Measurements from ENCODE around the gene UIMC1. TPM values are rescaled to one million over a fixed set of nuclear protein-coding genes. Genes with fewer than 3 reads are reported as not detected.
A peak's percentile ranks its signal among the peaks of the same experiment; 100 is the strongest.
"Not testable (repeated sequence)": the region's sequence is repeated elsewhere in the genome, so short reads cannot be mapped to it uniquely, and the experiment has no call there.

The UIMC1 gene
- total and polyA plus RNA-seq, 7 donors: 18.0 to 96.1 (median 40.2) TPM

GRCh38 chr5:177005619-177006264, 837 bp downstream of the UIMC1 start:
- peak overlapping the region; percentile 86 to 96 (median 92) for H3K4me3 ChIP-seq
- peak in 2 of 4 donors; percentile 5 to 44 for TF ChIP-seq POLR2AphosphoS5 (IDR thresholded peaks at IDR 0.05)
- no peak for TF ChIP-seq POLR2A (IDR thresholded peaks at IDR 0.05)
- TF ChIP-seq CTCF (IDR thresholded peaks at IDR 0.05): peak; percentile 13 to 68 (median 41)
- 1% methylated on average over 51 of the region's 51 CpGs for WGBS, 2 donors
- intact Hi-C loops (cut with DNase I): no loop called here
- no peaks in the 10 kb centered on the region for H3K27me3 ChIP-seq
- no peaks in the 10 kb centered on the region for H3K9me3 ChIP-seq
- no peaks in the 10 kb centered on the region for H3K36me3 ChIP-seq
- H3K4me1 ChIP-seq: peaks cover 0 to 29% (median 21%) of the 10 kb centered on the region in 4 donors
- H3K27ac ChIP-seq: peak overlapping the region; percentile 94 to 98 (median 98)
- peak; percentile 87 for DNase-seq

DNA sequence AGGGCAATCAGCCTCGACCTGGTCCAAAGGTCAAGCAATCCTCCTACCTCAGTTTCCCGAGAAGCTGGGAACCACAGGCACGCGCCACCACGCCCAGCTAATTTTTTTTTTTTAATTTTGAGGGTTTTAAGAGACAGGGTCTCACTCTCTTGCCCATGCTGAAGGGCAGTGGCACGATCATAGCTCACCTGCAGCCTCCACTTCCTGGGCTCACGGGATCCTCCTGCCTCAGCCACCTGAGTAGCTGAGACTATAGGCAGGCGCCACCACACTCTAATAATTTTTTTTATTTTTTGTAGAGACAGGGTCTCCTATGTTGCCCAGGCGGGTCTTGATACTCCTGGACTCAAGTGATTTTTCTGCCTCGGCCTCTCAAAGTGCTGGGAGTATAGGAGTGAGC, 1.6 kb downstream of the UIMC1 start:
- no peak for DNase-seq
- TF ChIP-seq POLR2AphosphoS5 (IDR thresholded peaks at IDR 0.05): no peak
- TF ChIP-seq EP300 (IDR thresholded peaks at IDR 0.05): no peak
- no peak for TF ChIP-seq POLR2A (IDR thresholded peaks at IDR 0.05)
- TF ChIP-seq CTCF (IDR thresholded peaks at IDR 0.05): no peak
- intact Hi-C loops (cut with DNase I): no loop called here
- Histone ChIP-seq H3K36me3 (no peaks in the 10 kb centered on the region), H3K27ac (peak overlapping the region in 3 of 4 donors; percentile 94 to 98 (median 97)), H3K9me3 (no peaks in the 10 kb centered on the region), H3K27me3 (no peaks in the 10 kb centered on the region), H3K4me3 (peak overlapping the region in 1 of 4 donors; percentile 92), H3K4me1 (peaks cover 0 to 29% (median 21%) of the 10 kb centered on the region in 4 donors)
- WGBS, 2 donors: 81 to 89% methylated on average over 10 of the region's 10 CpGs

- DNase-seq: no peak
- Histone ChIP-seq H3K9me3 (no peaks in the 10 kb centered on the region), H3K36me3 (no peaks in the 10 kb centered on the region), H3K4me3 (no peak overlapping the region), H3K27ac (no peak overlapping the region), H3K4me1 (peaks cover 0 to 29% (median 21%) of the 10 kb centered on the region in 4 donors), H3K27me3 (no peaks in the 10 kb centered on the region)
- 84 to 86% methylated on average over 5 of the region's 5 CpGs for WGBS, 2 donors
- intact Hi-C loops (cut with DNase I): no loop called here
- TF ChIP-seq EP300 (IDR thresholded peaks at IDR 0.05) (no peak), CTCF (IDR thresholded peaks at IDR 0.05) (no peak), POLR2AphosphoS5 (IDR thresholded peaks at IDR 0.05) (no peak), POLR2A (IDR thresholded peaks at IDR 0.05) (no peak)
Observed at GRCh38 chr5:177003649-177004048, 2.9 kb downstream of the UIMC1 start.

GRCh38 chr5:176999526-176999925, 7.1 kb downstream of the UIMC1 start:
- H3K9me3 ChIP-seq; intact Hi-C loops (cut with DNase I); DNase-seq; H3K27ac ChIP-seq; H3K27me3 ChIP-seq; H3K4me3 ChIP-seq; H3K36me3 ChIP-seq: not testable (repeated sequence)
- peaks cover 0 to 35% (median 25%) of the 10 kb centered on the region in 4 donors for H3K4me1 ChIP-seq

DNA sequence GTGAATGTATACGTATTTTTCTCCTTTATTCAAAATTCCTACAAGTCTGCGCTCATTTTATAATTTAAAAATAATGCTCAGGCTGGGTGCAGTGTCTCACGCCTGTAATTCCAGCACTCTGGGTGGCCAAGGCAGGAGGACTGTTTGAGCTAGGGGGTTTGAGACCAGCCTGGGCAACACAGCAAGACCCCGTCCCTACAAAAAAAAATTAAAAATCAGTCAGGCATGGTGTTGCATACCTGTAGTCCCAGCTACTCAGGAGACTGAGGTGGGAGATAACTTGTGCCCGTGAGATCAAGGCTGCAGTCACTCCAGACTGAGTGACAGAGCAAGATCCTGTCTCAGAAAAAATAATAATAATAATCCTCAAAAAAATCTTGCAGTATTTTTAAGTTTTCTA, 7.8 kb downstream of the UIMC1 start:
- intact Hi-C loops (cut with DNase I): no loop called here
- no peak for DNase-seq
- peaks cover 0 to 28% (median 19%) of the 10 kb centered on the region in 4 donors for H3K4me1 ChIP-seq
- H3K27ac ChIP-seq: no peak overlapping the region
- H3K9me3 ChIP-seq: no peaks in the 10 kb centered on the region
- WGBS, 2 donors: 96 to 97% methylated on average over 5 of the region's 5 CpGs
- TF ChIP-seq EP300 (IDR thresholded peaks at IDR 0.05) (no peak), POLR2A (IDR thresholded peaks at IDR 0.05) (no peak), POLR2AphosphoS5 (IDR thresholded peaks at IDR 0.05) (no peak)
- no peaks in the 10 kb centered on the region for H3K36me3 ChIP-seq
- H3K27me3 ChIP-seq: no peaks in the 10 kb centered on the region
- no peak overlapping the region for H3K4me3 ChIP-seq

DNA sequence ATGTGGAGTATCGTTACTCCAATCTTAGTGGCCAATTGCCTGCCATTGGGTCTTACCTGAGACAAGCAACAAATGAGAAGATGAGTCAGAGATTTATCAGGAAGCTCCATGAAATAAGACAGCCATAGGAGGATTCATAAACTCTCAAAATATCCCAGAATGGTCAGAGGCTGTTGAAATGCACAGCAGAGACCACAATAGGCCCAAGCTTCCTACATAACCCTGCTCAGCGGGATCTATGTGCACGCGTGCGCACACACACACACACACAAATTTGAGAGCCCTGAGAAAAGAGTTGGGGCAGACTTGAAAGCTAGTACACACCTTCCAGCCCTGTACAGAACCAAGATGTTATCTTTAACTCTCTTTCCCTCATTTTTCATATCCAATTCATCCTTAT, 9.8 kb downstream of the UIMC1 start:
- Histone ChIP-seq H3K36me3 (no peaks in the 10 kb centered on the region), H3K27me3 (no peaks in the 10 kb centered on the region), H3K27ac (no peak overlapping the region), H3K4me1 (peaks cover 0 to 23% (median 18%) of the 10 kb centered on the region in 4 donors), H3K4me3 (no peak overlapping the region), H3K9me3 (no peaks in the 10 kb centered on the region)
- intact Hi-C loops (cut with DNase I): no loop called here
- no peak for TF ChIP-seq POLR2AphosphoS5 (IDR thresholded peaks at IDR 0.05)
- TF ChIP-seq CTCF (IDR thresholded peaks at IDR 0.05): no peak
- no peak for TF ChIP-seq POLR2A (IDR thresholded peaks at IDR 0.05)
- no peak for TF ChIP-seq EP300 (IDR thresholded peaks at IDR 0.05)
- no peak for DNase-seq
- 95% methylated on average over 5 of the region's 5 CpGs for WGBS, 2 donors
